Occipital lobe (tissue), 3 donors: ENCODE data around the gene ZBED4. TPM values are rescaled to one million over a fixed set of nuclear protein-coding genes. Genes with fewer than 3 reads are reported as not detected.

Source experiments
- DNase-seq: peaks from one replicate; lab custom pipeline; 2025; lab: John Stamatoyannopoulos, UW
- small RNA-seq: library from RNA; depleted of rRNA; stranded (forward); fragments of <200 nt; gene quantifications from one replicate; pipeline ENCODE3, GENCODE V24; 2014
- total RNA-seq: library from RNA; depleted of rRNA; stranded (reverse); fragments of >200 nt; gene quantifications from one replicate; pipeline ENCODE4 v1.2.3, GENCODE V29; 2014

ZBED4 gene
- total RNA-seq, 1 donor from 2014 or later = 24.2 TPM

DNA sequence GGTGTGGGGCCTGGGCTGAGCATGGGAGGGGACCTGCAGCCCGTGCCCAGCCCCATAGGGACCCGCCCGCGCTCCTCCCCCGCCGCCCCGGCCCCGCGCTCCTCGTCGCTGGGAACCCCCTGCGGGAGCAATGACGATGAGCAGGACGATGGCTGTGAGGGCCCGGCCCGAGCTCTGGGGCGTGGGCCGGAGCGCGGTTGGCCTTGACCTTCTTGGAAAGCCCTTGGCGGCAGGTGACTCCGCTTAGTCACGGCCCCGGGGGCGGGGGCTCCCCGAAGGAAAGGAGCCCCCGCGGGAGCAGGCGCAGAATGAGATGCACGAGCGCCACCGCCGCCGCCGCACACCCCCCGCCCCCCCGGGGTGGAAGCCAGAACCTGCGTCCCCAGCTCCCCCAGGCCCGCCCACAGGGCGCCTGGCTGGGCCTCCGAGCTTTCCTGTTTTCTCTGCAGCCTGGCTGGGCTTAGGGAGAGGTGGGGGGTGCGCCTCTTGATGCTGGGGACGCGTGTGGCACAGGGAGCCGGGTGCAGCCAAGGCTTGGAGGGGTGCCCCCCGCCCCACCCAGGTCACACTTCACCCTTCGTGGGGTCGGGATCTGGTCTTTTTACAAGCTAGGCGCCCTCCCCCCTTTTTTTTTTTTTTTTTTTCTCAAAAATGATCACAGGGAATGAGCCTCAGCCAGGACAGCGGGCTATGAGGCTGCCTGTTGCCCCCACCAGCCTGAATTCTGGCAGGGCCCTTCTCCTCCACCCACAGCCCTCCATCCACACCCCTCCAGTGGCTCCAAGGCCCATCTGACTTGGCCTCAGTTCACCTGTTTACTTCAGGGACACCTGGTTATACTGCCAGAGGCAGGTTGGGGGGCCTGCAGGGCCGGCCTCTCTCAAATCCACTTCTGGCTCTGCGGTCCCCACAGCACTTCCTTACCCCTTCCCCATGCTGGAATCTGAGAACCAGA lies 82.7 kb downstream of the ZBED4 start:
- peak; percentile 60 for DNase-seq

DNA sequence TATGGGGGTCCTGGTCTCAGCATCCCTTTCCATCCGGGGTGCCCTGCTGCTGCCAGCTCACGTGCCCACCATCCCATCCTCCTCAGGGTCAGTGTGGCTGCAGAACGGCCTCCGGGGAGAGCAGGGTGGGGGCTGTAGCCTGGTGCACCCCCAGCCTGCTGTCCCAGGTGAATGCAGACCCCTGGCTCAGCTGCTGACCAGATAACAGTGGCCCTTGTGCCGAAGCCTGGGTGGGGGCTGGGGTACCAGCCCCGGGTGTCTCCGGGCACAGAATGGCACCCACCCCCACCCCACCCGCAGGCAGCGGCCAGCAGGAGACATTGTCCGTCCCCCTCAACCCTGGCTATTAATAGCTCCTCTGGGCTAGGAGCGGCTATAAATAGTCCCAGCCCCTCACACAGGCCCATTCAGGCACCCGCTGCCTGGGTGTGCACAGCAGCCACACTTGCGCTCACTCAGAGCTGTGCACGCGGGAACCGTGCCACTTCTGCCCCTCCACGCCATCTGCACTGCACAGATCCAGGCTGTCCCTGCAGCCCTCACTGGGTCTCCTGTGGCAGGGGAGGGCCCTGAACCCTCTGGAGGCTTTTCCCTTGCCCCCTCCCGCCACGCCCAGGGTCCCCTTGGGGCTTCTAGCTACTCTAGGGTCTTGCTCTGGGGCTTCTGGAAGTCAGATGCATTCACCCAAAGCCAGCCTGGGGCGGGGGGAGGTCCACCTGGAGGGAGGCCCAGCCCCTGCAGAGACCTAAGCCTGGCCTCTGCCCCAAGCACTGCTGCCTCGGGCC lies 83.5 kb downstream of the ZBED4 start:
- DNase-seq = peak; percentile 42

DNA sequence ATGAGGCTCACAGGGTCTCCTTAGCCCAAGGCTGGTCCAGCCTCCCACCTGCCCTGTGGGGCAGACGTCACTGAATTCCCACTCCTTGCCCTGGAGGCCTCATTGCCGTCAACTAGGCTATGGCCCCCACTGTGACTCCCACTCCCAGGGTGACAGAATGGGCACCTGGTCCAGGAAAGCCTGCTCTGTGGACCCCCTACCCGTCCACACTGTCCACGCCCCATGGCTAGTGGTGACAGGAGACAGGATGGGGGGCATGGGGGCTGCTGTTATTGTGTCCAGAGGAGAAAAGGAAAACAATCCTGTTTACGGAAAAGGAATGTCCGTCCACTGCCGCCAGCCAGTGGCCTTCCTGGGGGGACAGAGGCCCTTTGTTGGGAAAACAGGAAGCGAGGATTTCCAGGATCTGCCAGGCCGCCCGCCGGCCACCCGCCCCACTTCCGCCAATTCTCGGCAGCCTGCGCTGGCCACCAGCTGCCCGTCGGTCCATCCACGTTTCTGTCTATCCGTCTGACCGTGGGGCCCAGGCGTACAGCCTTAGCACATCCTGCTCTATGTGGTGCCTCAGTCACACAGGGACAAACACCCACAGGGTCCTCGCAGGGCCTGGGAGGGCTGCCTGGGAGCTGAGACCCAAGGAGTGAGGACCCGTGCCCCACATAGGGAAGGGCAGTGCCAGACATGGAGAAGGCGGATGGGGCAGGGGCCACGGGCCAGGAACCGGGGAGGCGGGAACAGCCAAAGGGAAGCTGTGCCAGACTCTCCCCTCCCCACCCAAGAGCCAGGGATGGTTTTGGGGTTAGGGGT lies 84.3 kb downstream of the ZBED4 start:
- peak; percentile 48 for DNase-seq

DNA sequence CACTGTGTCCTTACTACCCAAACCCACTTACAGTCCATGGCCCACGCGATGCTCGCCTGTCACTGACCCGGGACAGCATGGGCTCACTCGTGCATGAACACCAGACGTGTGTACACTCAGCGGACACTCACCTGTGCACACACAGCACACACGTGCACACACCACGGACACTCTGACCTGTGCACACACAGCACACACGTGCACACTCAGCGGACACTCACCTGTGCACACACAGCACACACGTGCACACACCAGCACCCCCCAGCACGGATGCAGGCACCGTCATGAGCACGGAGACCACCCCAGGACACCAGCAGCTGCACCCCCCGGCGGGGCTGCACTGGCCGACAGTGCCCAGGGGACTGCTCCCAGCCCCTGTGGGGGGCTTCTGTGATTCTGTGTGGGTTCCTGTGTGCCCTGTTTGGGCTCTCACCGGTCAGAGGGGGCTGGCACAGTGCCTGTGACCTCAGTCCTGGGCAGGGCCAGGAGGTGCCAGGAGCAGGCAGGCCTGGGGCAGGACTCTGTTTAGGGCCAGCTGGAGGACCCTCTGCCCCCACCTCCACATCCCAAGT lies 85.0 kb downstream of the ZBED4 start:
- no peak for DNase-seq

Small RNAs within 50 kb of the gene (small RNA-seq; reads per million reads assigned to genes)
- gene AL117328.1 = not detected
- not detected for gene RF00017

Other genes with a start within 250 kb of the ZBED4 start
- gene BRD1, start 26.0 kb upstream of the ZBED4 start, total RNA-seq = 44.0 TPM
- gene ALG12, start 64.6 kb downstream of the ZBED4 start, total RNA-seq = 11.7 TPM
- 17.5 TPM for gene CRELD2, start 64.8 kb downstream of the ZBED4 start, total RNA-seq
- 13.1 TPM for gene PIM3, start 106.9 kb downstream of the ZBED4 start, total RNA-seq
- gene IL17REL, start 158.9 kb downstream of the ZBED4 start, total RNA-seq = not detected
- not detected for gene TTLL8, start 204.5 kb downstream of the ZBED4 start, total RNA-seq
- 32.6 TPM for gene MLC1, start 231.6 kb downstream of the ZBED4 start, total RNA-seq
- gene MOV10L1, start 236.2 kb downstream of the ZBED4 start, total RNA-seq = 0.78 TPM